Cardiac septum (tissue), 1 donor: ENCODE measurements around the gene ZNF836. TPM values are rescaled to one million over a fixed set of nuclear protein-coding genes. Genes with fewer than 3 reads are reported as not detected.

ENCODE experiments used
- DNase-seq: peaks from one replicate; pipeline ENCODE4 v3.0.0-alpha.2; 2020; ENCODE audit warnings: low spot score
- intact Hi-C: fragments of 100-400 bp; cut with DNase I; formaldehyde crosslinking; loops from one replicate; pipeline ENCODE4 v1.14.0; 2022
- total RNA-seq: library from RNA; stranded (reverse); fragmentation: NEBNext Ultra II Directional; extraction: Animal tissue kit (Norgen Biotek cat#: 25700); gene quantifications from one replicate; pipeline ENCODE4 v1.2.1, GENCODE V29; 2021
- donor health status: DM: no; HTN: no; CAD: no.

Gene ZNF836
- total RNA-seq, 1 donor from 2014 or later, result 5.9 TPM

DNA sequence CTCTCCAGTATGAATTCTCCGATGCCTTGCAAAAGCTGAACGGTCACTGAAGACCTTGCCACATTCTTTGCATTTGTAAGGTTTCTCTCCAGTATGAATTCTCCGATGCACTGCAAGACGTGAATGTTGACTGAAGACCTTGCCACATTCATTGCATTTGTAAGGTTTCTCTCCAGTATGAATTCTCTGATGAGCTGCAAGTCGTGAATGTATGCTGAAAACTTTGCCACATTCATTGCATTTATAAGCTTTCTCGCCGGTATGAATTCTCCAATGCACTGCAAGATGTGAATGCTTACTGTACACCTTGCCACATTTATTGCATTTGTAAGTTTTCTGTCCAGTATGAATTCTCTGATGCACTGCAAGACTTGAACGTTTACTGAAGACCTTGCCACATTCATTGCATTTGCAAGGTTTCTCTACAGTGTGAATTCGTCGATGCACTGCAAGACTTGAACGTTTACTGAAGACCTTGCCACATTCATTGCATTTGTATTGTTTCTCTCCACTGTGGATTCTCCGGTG, 55.8 kb downstream of the ZNF836 start:
- no peak for DNase-seq

DNA sequence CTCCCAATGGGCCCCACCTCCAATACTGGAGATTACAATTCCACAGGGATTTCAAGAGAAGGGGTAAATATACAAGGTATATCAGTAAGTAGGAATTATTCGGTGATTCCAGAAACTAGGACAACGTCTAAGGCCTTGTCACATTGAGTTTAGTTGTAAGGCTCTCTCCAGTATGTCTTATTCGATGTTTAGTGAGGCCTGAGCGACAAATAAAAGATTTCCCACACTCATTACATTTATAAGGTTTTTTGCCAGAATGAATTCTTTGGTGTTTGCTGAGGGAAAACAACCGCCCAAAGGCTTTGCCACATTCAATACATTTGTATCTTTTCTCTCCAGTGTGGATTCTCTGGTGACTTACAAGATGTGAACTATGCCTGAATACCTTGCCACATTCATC, 56.7 kb downstream of the ZNF836 start:
- no peak for DNase-seq
- intact Hi-C loops, result no loop called here

More for the DNA sequence above, 55.8 kb downstream of the ZNF836 start:
- intact Hi-C loops, result no loop called here

DNA sequence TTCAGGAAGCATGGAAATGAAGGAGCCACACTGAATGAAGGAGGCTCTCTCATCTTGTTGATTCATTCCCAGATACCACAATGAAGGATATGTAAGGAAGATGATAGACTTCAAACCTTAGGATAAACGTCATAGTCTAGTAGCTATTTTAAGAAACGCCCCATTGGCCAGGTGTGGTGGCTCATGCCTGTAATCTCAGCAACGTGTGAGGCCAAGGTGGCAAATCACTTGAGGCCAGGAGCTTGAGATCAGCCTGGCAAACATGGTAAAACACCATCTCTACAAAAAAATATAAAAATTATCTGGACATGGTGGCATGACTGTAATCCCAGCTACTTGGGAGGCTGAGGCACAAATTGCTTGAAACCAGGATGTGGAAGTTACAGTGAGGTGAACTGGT, 58.8 kb downstream of the ZNF836 start:
- intact Hi-C loops, result no loop called here
- no peak for DNase-seq

DNA sequence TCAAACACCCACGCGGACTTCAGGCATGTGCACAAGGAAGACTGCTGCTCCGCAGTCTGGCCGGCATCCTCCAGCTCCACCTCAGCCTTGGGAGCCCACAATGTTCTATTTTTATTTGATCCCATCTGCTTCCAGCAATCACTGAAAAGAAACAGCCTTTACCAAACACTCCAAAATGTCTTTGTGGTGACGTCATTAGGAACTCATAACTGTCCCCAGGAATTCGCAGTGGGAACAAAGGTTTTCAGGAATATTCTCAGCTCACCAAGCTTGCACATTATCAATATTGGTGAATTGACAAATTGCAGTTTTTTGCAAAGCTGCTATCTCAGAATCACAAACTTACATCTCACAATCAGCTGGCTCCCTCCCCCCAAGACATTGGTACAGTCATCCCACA, 60.6 kb downstream of the ZNF836 start:
- intact Hi-C loops, result no loop called here

More for the DNA sequence above, 60.6 kb downstream of the ZNF836 start:
- no peak for DNase-seq

Other genes starting within 250 kb of the ZNF836 start
- 3.8 TPM for gene ZNF613, start 244.1 kb downstream of the ZNF836 start, total RNA-seq
- 8.2 TPM for gene ZNF350, start 184.8 kb downstream of the ZNF836 start, total RNA-seq
- gene ZNF615, start 163.4 kb downstream of the ZNF836 start, total RNA-seq, result 11.8 TPM
- gene ZNF614, start 143.2 kb downstream of the ZNF836 start, total RNA-seq, result 6.4 TPM
- 9.6 TPM for gene ZNF432, start 122.8 kb downstream of the ZNF836 start, total RNA-seq
- 13.2 TPM for gene ZNF841, start 75.9 kb downstream of the ZNF836 start, total RNA-seq
- 4.3 TPM for gene ZNF616, start 31.7 kb downstream of the ZNF836 start, total RNA-seq
- gene PPP2R1A, start 18.4 kb upstream of the ZNF836 start, total RNA-seq, result 466 TPM
- gene ZNF766, start 98.0 kb upstream of the ZNF836 start, total RNA-seq, result 11.4 TPM
- 13.0 TPM for gene ZNF480, start 125.5 kb upstream of the ZNF836 start, total RNA-seq
- 2.8 TPM for gene ZNF610, start 164.6 kb upstream of the ZNF836 start, total RNA-seq
- gene ZNF880, start 198.3 kb upstream of the ZNF836 start, total RNA-seq, result 18.3 TPM
- gene ZNF528, start 226.2 kb upstream of the ZNF836 start, total RNA-seq, result 21.5 TPM